NB4 (cell line): ENCODE measurements around the gene CCDC13.

Experiments
- CTCF ChIP-seq: IDR thresholded peaks from one replicate; pipeline ENCODE4 v1.5.1; 2012; ENCODE audit warnings: low read depth, low read length
- MAX ChIP-seq: IDR thresholded peaks from 2 replicates; pipeline ENCODE4 v1.6.1; 2011; ENCODE audit warnings: low read depth, low read length
- MYC ChIP-seq: IDR thresholded peaks from 2 replicates; pipeline ENCODE4 v1.6.1; 2011; ENCODE audit warnings: low read depth, low read length
- POLR2A ChIP-seq: IDR thresholded peaks from 2 replicates; pipeline ENCODE4 v1.6.1; 2011; ENCODE audit warnings: mild to moderate bottlenecking; ENCODE audit not compliant: insufficient read length; ENCODE audit errors: extremely low read depth

- TF ChIP-seq CTCF, result no peak
- TF ChIP-seq POLR2A, result no peak
- no peak for TF ChIP-seq MAX
- no peak for TF ChIP-seq MYC
Measured at GRCh38 chr3:42815826-42816225, 42.8 kb upstream of the CCDC13 start.
